HG02610 (cell line): Measurements from ENCODE around the gene ARRB1.
"Not testable (repeated sequence)": the region's sequence is repeated elsewhere in the genome, so short reads cannot be mapped to it uniquely, and the experiment has no call there.

ENCODE experiments used
- ATAC-seq: cut with Tn5 transposase; IDR thresholded peaks from one replicate; pipeline ENCODE4 v1.9.1; 2021; ENCODE audit warnings: mild to moderate bottlenecking, moderate library complexity; ENCODE audit not compliant: unreplicated experiment

Gene ARRB1

DNA sequence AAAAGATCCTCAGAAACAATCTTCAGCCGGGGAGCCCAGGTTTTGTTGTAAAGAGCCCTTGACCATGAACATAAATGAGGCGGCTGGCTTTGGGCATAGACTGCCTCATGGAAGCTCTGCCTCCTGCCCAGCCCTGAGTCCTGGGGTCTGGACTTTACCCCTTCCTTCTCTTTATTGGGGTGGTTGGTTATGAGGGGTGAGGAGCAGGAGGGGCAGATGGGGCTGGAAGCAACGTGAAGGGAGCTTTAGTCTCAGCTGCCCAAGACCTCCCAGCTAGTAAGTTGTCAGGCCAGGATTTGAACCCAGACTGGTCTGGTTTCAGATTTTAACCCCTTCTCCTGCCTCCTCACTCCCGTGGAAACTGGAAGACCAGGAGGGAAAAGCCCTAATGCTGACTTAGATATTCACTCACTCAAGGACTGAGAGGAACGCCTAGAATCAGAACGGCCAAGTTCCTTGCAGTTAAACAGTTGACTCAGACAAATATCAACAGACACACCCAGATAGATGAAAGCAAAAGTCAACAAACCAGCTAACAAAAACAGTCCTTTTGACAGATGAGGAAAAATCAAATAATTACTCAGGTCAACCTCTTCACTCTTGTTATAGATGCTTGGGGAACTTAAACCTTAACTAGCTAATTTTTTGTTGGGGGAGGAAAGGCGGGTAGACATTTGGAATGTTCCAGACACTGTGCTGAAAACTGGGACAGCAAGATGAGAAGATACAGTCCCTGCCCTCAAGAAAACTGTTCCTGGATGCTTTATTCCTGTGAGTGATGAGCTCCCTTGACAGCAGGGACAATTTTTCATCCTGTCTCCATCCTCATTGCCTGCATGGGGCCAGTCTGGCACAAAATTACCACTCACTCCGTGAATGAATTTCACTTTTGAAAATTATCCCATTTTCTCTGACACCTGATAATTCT is 20.8 kb upstream of the ARRB1 start:
- no peak for ATAC-seq

DNA sequence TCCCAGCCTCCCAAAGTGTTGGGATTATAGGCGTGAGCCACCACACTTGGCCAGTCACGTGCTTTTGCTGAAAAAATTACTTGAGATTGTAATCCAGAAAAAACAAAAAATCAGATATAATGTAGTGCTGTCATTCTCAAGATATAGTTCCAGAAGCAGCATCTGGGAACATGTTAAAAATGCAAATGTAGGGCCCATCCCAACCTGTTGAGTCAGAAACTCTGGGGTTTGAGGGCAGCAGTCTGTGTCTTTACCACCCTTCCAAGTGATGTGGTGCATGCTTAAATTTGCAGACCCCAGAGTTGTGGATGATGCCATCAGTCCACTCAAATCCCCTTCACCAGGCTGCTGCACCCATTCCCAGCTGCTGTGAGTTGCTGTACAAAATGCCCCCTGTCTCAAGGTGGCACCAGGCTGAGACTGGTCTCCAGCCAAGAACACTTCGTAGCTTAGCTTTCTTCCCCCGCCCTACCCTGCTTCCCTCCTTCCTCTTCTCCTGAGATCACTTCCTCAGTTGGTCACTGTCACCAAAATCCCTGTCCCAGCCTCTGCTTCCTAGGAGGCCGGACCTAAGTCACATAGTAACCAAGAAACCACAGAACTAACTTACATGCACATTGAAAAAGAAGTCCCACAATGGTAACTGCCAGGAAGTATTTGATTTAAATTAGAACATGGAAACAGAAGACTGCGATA is 18.2 kb upstream of the ARRB1 start:
- ATAC-seq, result no peak

DNA sequence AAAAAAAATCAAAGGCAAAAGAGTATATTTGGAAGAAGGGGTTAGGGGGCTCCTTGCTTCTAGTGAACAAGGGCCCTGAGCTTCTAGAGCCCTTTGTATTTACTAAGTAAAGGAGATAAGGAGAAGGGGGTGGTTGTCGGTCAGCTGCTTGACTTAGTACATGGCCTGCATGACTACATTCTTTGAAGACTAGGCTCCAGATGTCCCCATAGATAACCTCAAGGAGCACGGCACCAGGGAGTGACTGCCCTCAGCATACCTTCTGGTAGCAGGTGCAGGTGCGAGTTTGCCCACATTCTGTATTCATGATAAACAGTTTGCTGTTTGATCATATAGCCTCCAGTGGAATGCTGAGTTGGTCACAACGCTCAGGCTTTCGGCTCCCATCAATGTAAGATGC is 15.4 kb upstream of the ARRB1 start:
- not testable (repeated sequence) for ATAC-seq

DNA sequence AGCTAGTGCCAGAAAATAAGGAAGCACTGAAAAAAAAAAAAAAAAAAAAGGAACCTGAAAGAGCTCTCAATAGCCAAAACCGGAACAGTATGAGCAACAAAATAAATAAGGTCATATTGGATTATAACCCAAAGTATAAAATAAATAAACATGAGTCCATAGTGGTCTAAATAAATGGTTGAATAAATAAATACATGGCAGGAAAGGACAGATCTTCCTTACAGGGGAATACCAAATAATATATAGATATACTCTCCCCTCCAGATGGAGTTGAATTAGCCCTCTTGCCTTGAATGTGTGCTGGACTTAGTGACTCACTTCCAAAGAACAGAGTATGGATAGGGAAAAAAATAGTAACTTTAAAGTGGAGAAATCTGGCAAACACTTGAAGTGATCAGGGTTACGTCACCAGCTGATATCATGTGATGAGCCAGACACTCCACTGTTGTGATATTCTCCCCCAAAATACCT is 14.3 kb upstream of the ARRB1 start:
- no peak for ATAC-seq

DNA sequence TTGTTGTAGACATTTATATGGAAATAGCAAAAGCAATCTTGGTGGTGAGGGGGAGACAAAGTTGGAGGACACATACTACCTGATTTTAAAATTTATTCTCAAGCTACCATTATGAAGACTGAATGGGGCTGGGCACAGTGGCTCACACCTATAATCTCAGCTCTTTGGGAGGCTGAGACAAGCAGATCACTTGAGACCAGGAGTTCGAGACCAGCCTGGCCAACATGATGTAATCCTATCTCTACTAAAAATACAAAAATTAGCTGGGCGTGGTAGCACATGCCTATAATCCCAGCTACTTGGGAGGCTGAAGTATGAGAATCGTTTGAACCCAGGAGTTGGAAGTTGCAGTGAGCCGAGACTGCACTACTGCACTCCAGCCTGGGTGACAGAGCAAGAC is 10.8 kb upstream of the ARRB1 start:
- ATAC-seq, result not testable (repeated sequence)

DNA sequence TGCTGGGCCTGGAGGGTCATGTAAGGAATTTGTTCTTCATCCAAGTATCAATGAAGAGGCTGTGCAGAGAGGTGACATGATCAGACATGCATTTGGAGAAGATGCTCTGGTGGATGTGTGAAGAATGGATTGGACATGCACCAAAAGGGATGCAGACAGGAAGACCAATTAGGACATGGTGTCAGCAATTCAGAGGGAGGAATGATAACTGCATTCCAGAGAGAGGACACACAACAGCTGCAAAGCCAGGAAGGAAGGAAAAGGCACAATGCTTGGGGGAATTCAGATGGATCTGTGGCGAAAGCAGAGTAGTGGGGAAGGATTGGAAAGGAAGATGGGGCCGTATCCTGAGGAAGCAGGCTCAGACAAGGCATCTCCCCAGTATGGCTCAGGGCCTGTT is 5.2 kb upstream of the ARRB1 start:
- ATAC-seq, result no peak

DNA sequence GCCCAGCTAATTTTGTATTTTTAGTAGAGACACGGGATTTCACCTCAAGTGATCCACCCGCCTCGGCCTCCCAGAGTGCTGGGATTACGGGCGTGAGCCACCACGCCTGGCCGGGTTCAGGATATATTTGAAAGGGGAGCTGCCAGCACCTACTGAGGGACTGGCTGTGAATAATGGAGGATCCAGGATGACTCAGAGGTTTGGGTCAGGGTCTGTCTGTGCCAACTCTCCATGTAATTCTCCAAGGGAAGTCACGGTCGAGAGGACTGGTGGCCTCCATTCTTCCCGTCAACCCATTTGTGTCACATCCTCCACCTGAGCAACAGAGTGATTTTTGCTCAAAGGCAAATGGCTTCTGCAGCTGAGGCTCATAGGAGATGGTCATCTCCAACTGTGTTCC is 3.6 kb upstream of the ARRB1 start:
- ATAC-seq, result no peak

DNA sequence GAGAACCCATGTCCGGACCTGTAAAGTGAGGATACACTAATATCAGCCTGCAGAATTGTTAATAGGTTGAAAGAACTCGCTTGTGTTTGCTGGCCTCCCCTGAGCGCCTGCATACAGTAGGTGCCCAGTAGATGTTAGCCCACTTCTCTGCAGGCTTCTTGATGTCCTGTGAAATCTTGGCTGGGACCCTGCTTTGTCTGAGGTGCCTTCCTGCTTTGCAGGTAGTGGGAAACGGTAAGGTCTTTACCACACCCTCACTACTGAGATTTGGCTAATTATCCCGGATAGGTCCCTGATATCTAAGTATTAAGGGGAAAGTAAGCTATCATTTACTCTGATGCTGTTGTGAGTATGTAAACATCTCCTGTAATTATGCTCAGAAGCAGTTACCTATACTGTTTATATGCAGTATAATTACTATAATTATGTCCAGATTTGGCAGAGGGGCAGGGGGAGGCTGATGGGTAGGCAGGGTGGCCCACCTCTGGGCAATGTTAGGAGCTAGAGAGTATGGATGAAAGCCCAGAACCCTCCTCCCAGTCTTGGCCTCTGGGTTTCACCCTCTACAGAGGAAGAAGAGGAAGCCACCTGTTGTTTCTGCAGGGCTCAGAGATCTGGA is 1.2 kb upstream of the ARRB1 start:
- no peak for ATAC-seq

DNA sequence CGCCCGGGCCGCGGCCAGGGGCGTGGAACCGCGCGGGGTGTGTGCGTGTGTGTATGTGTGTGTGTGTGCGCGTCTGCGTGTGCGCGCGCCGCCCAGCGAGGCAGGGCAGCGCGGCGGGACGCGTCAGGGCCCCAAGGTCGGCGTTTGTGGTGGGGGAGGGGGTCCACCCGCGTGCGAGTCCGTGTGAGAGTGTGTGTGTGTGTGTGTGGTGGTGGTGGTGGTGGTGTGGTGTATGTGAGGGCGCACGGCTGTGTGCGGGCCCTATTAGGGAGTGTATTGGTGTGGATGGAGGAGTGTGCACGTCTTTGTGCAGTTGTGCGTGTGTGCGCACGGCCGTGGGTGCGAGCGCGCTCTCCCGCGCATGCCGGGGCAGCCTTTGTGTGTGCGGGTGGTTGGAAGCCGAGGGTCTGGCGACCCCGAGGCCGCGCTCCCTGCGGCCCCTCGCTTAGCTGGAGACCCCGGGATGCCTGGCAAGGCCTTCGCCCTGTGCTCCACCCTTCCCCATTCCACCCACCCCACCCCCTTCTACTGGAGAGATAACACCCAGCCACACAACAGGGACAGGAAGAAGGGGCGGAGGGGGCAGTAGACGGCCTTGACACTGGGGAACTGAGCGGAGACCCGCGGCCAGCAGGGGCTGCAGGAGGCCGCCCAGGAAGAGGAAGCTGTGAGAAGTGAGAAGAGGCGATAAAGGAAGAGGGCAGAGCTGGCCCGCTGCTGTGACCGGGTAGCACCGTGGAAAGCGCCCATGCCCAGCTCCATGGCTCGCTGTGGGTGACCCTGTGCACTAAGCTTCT is 528 bp upstream of the ARRB1 start:
- ATAC-seq, result no peak

DNA sequence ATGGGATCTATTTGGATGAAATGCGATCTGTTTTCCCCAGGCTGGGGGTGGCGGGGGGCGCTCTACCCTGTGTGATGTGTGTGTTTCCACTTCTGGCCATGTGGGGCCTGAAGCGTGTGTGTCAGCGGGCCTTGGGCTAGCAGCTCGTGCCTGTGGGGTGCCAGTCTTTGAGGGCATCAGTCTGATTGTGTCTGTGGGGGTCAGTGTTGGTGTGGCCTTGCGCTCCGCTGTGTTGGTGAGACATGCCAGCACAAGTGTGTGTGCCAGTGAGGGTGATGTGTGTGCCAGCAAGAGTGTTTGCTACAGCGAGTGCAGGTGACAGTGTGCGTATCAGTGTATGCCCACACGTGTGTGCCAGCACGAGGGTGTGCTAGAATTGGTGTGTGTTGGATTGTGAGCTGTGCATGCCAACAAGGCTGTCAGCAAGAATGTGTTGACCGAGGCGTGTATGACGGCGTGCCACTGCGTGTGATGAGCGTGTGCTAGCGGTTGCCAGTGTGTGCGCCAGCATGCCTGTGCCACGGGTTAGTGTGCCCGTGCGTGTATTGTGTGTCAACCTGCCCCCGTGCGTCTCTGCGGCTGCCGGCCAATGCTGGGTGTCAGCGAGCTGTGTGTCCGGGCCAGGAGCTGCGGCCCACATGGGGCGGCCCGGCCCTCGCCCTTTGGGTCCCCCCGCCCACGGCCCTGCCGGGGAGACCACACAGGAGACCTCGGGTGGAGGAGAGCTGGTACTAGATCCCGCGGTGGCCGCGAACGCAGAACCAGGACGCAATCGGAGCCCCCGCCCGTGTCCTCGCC is 519 bp downstream of the ARRB1 start:
- no peak for ATAC-seq

DNA sequence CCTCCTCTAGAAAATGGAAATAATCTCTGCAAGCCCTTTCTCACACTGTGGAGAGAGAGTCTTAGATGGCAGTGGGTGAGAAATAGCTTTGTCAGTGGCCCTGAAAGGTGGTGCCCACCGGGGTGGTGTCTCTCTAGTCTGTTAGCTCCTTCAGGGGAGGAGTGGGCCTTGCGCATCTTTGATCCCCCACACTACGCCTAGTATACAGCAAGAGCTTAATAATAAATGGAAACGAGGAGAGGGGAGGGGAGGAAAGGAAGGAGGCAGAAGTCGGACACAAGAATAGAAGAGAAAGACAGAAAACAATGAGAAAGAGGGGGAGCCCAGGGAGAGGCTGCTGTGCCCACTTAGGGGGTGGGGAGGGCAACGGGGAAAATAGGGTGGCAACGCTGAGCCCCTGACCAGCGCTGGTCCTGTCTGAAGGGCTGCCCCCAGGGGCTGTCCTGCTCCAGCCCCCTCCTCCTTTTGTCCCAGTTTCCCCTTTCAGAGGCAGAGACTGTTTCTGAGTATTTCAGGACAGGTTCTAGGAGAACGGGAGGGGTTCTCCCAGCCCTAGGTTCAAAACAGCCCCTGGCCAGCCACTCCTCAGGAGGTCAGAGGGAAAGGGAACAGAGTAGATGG is 1.2 kb downstream of the ARRB1 start:
- ATAC-seq, result no peak

DNA sequence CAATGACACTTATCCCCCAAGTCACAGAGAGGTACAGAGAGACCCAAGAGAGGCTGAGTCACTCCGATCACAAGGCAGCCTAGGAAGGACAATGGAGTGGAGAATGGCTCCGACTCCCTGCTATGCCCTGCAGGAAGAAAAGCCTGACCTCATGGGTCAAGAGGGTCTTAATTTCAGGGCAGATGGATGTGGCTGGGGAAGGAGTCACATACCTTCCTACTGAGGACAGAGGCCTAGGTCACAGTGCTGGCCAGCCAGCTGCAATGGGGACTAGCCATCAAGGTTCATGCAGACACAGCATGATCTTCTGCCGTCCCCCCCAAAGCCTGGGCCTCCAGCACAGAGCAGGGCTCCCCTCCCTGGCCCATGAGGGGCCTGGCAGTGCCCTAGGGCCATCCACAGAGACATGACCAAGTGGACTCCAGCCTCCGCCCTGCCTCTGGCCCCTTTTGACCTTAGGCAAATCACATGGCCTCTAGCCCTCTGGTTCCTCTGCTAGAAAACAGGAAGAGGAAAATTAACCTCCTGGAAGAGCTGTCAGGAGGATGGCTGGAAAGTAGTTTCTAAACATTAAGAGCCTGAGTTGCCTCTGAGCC is 1.8 kb downstream of the ARRB1 start:
- no peak for ATAC-seq

DNA sequence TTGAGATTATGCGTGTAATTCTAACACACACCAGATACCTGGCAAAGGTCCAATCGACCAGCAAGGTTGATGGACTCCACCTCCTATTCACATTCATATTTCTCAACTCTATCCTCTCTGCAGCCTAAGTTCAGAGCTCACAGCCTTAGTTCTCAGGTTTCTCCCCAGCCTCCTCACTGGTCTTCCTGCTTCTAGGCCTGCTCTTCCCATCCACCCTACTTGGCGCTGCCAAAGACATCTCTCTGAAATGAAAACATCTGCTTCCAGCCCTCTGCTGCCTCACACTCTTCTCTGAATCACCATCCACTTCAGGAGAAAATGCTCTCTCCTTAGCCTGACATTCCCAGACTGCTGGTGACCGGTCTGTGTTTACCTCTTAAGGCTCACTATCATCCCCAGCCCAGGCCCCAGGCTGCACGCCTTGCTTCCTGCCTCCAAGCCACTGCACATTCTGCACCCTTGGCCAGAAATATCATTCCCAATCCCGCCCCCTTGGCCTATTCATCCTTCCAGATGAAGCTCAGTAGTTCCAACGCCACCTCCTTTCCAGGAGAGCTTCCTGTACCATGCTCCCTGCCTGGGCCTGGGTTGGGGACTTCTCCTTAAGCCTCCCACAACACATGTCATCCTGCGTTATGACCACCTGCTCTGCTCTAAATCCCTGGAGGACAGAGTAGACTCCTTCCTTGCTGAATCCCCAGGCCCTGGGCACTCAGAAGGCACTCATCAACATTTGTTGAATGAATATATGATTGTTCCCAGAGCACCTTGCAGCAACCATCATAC is 3.5 kb downstream of the ARRB1 start:
- ATAC-seq, result no peak

DNA sequence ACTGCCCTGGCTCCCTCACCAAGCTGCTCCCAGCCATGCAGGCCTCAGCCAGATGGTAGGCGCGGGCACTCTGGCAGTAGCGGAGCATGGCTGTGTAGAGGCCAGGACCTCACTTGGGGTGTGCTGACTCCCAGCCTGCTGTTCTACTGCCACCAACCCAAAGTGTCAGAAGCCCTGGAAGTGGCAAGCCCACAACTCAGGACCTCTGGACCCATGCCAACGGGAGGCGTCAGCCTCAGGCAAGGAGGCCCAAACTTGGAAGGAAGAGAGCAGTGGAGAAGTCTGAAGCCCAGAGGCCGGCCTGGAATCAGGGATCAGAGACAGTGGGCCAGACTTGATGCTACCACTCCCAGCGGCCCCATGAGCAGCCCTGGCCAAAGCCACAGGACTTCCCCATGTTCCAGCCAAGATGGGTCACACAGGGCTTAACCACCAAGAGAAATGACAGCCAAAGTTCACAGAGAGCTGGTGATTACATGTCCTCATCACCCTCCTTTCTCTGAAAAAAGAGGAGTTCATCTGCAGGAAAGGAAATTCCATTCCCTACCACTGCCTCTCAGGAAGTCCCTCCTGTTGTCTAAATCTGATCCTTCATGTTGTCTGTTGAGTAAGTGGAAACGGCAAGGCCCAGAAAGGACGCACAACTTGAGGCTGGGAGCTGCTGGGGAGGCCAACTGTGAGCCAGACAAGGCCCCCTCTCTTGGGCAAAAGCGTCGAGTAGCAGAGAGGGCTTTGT is 4.4 kb downstream of the ARRB1 start:
- no peak for ATAC-seq

DNA sequence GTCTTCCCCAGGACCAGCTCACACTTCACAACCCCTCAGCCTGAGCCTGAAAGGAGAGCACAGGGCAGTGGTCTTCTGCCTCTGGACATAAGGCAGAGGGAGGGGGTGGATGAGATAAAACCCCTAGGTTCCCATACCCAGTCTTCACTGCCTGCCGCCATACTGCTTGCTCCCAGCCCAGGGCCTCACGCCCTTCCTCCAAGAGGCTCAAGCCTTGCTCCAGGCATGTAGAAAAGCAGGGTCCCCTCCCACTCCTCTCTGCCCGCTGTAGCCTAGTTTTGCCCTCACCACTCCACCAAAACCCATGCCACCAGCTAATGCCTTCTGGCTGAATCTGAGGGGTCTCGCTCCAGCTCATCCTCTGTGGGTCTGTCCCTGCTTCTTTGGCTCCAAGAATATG is 5.2 kb downstream of the ARRB1 start:
- no peak for ATAC-seq

DNA sequence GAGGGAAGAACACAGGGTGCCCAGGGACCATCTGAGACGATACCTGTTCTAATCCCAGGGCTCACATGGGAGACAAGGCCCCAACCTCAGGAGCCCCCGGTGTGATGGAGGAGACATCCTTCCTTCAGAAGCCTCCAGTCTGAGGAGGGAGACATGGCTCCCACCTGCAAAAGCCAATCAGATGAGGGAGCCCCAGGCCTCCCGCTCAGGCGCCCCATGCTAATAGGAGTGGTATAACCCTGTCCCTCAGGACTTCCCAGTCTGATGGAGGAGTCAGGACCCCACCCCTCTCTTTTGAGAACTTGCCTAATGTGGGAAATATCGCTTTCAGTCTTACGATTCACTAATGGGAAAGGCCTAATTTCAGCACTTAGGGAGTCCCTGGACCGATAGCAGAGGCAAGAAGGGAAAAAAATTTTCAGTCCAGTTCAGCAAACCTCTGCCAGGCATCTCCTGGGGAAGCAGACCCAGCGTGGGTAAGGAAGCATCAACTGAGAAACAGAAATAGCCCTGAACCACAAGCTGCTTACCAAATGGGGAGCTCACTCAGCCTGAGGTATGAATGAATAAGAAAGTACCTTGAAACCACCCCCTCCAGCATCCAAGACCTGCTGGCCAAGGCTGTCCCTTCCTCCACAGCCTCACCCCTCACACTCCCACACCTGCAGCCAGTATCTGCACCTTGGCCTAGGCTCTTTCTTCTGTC is 5.9 kb downstream of the ARRB1 start:
- ATAC-seq, result no peak

DNA sequence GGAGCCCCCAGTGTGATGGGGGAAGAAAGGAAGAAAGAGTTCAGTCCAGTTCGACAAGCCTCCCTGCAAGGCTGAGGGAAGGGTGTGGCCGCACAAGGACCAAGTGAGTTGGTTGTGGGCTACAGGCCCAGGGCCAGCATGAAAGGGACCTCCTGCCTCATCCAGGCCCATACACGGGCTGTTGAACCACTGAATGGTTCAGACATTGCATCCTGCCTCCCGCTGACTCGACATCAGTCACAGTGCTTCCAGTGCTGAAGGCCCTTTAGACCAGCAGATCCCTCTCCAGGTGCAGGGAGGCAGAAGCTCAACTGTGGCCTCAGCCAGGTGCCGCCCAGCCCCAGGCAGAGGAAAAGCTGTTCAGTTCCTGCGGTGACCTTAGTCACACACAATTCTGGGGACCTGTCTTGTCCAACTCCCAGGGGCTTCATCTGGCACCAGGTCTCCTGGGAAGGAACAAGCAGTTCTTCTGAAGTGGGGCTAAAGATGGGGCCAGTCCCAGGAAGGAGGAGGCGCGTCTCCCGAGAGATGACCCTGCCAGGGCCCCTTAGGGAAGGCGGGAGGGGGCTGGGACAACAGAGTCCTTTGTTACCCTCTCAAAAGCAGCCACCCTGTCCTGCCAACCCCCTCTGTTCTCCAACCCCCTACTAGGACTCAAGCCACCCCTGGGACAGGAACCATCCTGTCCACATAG is 6.6 kb downstream of the ARRB1 start:
- no peak for ATAC-seq
